ENCODE results near the gene MSGN1. TPM values are rescaled to one million over a fixed set of nuclear protein-coding genes. Genes with fewer than 3 reads are reported as not detected.

Gene MSGN1
- total RNA-seq, 1 experiment from 2014 or later, result not detected

GRCh38 chr2:17813742-17814473, 2.4 kb upstream of the MSGN1 start:
- ChIA-PET POLR2A (no interaction called here), RAD21 (ENCODE audit: low non-redundant PET in 1 of 2, low total read pairs in 2 of 2, uncharacterized antibody in 2 of 2, unreplicated experiment in 2 of 2) (interaction anchor here in 1 of 2 experiments (0.6 kb wide), 1 partner anchor 504 kb away, joined by 8 read pairs; no protein-coding TSS in a partner anchor), CTCF (no interaction called here)
- Histone ChIP-seq H3K9ac (ENCODE audit: low read length) (no peak overlapping the region), H2AFZ (ENCODE audit: low read depth, low read length, poor library complexity, severe bottlenecking) (no peak overlapping the region), H3K9me3 (ENCODE audit: control insufficient read depth in 1 of 2, insufficient read depth in 1 of 2, low read depth in 1 of 2, low read length in 2 of 2) (no peaks in the 10 kb centered on the region), H3K36me3 (ENCODE audit: control insufficient read depth in 1 of 2, insufficient read depth in 2 of 2, low read length in 2 of 2) (no peaks in the 10 kb centered on the region), H3K4me2 (ENCODE audit: low read length) (no peak overlapping the region), H3K27me3 (ENCODE audit: insufficient read depth, low read length) (no peaks in the 10 kb centered on the region), H3K9me2 (ENCODE audit: insufficient read depth) (no peaks in the 10 kb centered on the region), H3K4me3 (replicated peaks in 1 of 2; ENCODE audit: low read depth in 1 of 2, low read length in 2 of 2) (no peak overlapping the region), H4K20me1 (ENCODE audit: insufficient read depth) (no peaks in the 10 kb centered on the region), H3K4me1 (ENCODE audit: control insufficient read depth in 1 of 2, insufficient read depth in 2 of 2, low read length in 2 of 2) (peaks cover 0 to 5% of the 10 kb centered on the region in 2 experiments; a peak in 1 of 4 replicates), H3K79me2 (ENCODE audit: insufficient read depth, low read length) (no peaks in the 10 kb centered on the region), H3K27ac (ENCODE audit: low read depth, low read length) (no peak overlapping the region)
- no TSS peak for BruUV-seq (replicated peaks)
- TF ChIP-seq POLR2AphosphoS5 (IDR thresholded peaks at IDR 0.05; ENCODE audit: low read depth, low read length) (no peak), REST (IDR thresholded peaks at IDR 0.05; ENCODE audit: low read depth) (no peak), SP1 (IDR thresholded peaks at IDR 0.05; ENCODE audit: low read depth) (no peak), SRF (IDR thresholded peaks at IDR 0.05; ENCODE audit: low read depth) (no peak), SIN3A (IDR thresholded peaks at IDR 0.05; ENCODE audit: low read depth) (no peak), ZNF274 (IDR thresholded peaks at IDR 0.05; ENCODE audit: low read depth, low read length) (no peak), ZFX (IDR thresholded peaks at IDR 0.05) (no peak), EZH2phosphoT487 (IDR thresholded peaks at IDR 0.05; ENCODE audit: borderline replicate concordance) (no peak), EZH2 (IDR thresholded peaks at IDR 0.05) (no peak)
- intact Hi-C loops (cut with micrococcal nuclease), result no loop called here
- no peak for ATAC-seq
- no peak for DNase-seq (ENCODE audit: low read depth, low spot score)

Data from HCT116 (cell line).